Kidney glomerular epithelial cell (primary cell): ENCODE measurements around the gene USP35.
A peak's percentile ranks its signal among the peaks of the same experiment; 100 is the strongest.
"Not testable (repeated sequence)": the region's sequence is repeated elsewhere in the genome, so short reads cannot be mapped to it uniquely, and the experiment has no call there.

ENCODE experiments used
- DNase-seq: peaks from one replicate; lab custom pipeline; 2025; lab: John Stamatoyannopoulos, UW

Gene USP35

DNA sequence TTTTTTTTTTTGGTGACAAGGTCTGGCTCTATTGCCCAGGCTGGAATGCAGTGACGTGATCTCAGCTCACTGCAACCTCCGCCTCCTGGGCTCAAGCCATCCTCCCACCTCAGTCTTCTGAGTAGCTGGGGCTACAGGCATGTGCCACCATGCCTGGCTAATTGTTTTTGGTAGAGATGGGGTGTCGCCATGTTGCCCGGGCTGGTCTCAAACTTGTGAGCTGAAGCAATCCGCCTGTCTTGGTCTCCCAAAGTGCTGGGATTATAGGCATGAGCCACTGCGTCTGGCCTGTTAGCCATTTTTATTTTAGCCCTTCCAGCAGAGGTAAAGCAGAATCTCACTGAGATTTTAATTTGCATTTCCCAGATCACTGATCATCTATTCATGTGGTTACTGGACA is 44.3 kb downstream of the USP35 start:
- DNase-seq, result not testable (repeated sequence)

DNA sequence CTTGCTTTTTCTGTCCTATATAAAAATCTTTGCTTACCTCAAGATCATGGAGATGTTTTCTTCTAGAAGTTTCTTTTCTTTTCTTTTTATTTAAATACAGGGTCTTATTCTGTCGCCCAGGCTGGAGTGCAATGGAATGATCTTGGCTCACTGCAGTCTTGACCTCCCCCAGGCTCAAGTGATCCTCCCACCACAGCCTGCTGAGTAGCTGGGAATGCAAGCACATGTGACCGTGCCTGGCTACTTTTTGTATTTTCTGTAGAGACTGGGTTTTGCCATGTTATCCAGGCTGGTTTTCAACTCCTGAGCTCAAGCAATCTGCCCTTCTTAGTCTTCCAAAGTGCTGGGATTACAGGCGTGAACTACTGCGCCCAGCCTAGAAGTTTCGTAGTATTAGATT is 45.3 kb downstream of the USP35 start:
- no peak for DNase-seq

DNA sequence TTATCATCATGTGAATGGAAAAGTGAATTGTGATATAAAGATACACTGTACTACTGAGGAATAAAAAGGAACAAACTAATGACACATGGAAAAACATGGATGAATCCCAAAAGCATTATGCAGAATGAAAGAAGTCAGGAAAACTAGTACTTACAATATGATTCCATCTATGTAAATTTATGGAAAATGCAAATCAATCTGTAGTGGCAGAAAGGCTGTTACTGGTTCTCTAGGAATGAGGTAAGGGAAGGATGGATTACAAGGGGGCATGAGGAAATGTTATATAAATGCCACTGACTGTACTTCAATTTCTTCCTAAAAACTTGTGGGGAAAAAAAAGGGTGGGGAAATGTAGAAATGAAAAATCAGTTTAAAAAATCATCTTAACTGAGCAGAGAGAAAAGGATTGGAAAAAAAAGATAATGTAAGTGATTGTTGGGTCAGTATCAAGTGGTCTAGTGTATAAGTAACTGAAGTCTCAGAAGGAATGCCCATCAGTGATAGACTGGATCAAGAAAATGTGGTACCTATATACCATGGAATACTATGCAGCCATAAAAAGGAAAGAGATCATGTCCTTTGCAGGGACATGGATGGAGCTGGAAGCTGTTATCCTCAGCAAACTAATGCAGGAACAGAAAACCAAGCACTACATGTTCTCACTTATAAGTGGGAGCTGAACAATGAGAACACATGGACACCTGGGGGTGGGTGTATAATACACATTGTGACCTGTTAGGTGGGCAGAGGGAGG is 48.8 kb downstream of the USP35 start:
- no peak for DNase-seq

DNA sequence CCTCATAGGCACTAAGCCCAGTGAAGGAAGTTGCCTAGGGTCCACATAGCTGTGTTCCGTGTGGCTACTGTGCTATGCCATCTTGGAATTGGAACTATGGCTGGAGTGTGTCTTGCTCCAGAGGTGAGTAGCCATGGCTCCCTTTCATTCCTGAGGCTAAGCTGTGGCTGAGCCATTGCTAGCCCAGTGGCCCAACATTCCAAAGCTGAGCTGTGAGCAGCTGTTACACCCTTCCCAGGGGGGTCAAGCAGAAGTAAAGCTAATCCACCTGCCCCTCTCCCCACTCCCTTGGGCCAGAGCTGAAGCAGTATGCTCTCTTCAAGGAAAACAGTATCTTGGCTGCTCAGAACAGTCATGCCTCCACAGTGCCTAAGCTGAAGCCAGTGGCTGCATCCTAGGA is 51.1 kb downstream of the USP35 start:
- no peak for DNase-seq

DNA sequence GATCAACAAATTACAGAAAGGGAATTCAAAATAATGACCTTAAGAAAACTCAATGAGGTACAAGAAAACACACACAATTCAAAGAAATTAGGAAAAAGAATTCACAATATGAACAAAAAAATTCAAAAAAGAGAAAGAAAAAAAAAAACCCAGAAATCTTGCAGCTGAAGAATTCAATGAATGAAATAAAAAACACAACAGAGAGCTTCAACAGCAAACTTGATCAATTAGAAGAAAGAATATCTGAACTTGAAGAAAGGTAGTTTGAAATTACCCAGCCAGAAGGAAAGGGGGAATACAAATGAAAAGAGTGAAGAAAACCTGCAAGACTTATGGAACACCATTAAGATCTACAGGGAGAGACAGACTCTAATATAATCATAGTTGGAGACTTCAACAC is 52.8 kb downstream of the USP35 start:
- DNase-seq, result no peak

DNA sequence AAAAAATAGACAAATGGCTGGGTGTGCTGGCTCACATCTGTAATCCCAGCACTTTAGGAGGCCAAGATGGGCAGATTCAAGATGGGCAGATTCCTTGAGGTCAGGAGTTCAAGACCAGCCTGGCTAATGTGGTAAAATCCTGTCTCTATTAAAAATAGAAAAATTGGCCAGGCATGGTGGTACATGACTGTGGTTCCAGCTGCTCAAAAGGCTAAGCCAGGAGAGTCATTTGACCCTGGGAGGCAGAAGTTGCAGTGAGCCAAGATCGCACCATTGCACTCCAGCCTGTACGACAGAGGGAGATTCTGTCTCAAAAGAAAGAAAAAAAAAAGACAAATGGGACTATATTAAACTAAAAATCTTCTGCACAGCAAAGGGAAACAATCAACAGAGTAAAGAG is 55.4 kb downstream of the USP35 start:
- no peak for DNase-seq

DNA sequence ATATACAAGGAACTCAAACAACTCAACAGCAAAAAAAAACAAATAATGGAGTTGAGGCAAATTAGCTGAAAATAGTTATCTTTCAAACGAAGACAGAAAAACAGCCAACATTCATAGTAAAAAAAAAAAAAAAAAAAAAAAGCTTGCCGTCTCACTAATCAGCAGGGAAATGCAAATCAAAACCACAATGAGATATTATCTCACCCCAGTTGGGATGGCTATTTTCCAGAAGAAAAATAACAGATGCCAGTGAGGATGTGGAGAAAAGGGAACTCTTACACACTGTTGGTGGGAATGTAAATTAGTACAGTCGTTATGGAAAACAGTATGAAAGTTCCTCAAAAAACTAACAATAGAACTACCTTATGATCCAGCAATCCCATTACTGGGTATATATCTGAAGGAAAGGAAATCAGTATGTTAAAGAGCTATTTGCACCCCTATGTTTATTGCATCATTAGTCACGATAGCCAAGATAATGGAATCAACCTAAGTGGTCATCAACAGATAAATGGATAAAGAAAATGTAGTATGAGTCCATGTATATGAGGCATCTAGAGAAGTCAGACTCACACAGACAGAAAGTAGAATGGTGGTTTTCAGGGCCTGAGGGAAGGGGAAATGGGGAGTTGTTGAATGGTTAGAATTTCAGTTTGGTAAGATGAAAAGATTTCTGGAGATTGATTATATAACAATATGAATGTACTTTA is 56.0 kb downstream of the USP35 start:
- no peak for DNase-seq

DNA sequence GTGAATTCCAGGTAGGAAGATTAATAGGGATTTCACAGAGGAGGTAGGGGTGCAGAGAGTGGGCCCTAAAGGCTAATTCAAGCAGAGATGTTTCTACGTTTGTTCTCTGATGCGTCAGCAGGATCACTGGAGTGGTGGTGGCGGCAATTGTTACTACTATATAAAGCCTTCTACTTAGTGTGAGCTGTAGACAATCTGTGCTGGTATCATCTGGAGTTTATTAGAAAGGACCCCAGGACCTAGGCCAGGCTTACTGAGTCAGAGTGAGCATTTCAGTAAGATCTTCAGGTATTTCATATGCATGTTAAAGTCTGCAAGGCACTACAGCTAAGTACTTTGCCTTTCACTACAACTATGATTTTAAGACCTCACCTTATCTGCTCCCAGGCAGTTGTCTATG is 59.5 kb downstream of the USP35 start:
- DNase-seq, result no peak

DNA sequence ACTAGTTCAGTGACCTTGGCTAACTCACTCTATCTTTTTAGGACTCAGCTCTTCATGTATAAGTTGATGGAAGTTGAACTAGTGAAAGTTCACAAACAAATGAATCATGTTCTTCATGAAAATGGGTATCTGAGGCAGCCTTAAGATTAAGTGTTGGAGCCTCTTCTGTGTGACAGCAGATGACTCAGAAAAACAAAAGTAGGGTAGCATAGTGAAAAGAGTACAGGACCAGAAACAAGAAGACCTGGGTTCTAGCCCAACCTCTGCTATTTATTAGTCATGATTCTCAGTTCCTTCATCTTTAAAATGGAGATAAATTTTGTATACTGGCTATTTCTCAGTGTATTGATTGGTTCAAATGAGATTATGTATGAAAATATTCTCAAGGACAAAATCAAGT is 60.2 kb downstream of the USP35 start:
- no peak for DNase-seq

DNA sequence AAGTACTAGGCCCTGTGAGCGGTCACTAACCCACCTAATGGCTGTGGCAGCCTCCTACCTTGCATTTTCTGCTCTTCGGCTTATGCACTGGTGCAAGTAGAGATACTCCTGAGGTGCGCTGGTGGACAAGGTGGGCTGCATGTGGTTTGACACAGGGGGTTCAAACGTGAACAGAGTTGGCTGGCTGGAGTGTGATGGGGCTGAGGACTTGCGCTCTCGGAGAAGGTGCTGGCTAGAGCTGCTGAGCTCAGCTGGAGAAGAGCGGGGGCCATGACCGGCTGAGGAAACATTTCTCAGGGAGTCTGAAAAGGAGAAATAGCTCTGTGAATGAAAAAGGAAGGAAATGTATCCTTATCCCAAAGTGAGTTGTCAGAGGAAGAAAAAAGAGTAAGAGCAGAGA is 61.4 kb downstream of the USP35 start:
- no peak for DNase-seq

DNA sequence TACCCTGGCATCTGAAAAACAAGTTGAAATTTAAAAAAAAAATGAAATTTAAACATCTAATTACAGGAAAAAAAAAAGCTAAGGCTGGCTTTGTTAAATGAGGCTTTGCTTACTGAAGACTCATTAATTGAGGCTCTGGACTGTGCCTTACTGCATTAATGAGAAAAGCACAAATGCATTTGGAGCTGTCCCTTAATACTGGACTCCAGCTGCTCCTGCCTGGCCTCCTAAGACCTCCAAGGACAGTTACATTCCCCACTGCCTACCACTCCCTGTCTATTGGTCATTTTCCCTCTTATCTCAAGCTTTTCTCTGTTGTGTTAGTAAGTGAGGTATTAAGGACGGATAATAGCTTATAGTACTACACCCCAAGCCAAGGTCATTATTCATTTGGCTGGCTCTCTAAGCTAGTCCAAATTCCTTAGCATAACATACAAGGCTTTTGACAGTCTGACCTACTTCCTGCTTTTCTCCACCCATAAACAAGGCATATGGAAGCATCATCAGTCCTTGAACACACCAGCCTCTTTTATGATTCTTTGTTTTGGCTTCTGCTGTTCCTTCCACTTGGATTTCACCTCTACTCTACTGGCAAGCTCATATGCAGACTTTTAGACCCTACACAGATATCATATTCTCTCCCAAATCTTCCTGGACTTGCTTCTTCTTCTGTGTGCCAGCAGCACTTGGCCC is 62.5 kb downstream of the USP35 start:
- DNase-seq, result no peak

DNA sequence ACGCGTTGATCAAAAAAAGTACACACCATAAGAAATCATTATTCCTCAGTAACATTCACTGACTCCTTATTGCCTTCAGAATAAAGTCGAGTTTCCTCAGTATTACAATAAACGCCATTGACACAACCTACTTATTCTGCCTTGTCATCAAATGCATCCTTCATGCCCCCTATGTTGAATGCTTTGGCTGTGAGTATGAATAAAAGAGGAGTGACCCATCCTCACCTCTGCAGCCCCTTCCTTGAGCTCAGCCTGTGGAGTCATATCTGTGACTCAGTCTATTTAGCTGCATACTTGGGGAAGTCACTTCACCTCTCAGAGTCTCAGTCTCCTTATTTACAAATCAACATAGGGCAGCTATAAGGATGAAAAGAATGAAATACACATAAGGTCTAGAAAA is 65.1 kb downstream of the USP35 start:
- peak; percentile 6 for DNase-seq

DNA sequence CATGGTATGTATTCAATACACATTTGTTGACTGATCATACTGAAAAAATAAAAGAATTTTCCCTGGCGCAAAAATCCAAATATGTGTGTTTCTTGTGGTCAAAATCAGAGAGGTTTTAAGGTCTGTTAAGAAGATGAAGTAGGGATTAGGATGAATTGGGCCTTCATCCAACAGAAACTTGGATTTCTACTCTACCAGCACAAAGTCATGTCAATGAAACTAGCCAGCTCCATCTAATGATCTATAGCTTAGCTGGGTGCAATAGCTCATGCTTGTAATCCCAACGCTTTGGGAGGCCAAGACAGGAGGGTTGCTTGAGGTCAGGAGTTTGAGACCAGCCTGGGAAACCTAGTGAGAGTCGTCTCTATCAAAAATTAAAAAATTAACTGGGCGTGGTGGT is 65.5 kb downstream of the USP35 start:
- DNase-seq, result no peak

DNA sequence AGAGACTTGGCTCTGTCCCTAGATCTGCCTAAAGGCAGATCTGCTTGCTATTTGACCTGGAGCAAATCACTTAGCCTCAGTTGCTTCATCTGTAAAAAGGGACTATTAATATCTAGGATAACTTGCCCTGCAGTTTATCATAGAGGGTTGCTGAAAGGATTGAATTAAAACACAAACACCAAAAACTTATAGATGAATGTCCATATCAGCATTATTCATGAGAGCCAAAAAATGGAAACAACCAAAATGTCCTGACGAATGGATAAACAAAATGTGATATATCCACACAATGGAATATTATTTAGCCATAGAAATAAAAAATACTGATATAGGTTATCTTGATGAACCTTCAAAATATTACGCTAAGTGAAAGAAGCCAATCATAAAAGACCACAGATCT is 67.2 kb downstream of the USP35 start:
- no peak for DNase-seq

DNA sequence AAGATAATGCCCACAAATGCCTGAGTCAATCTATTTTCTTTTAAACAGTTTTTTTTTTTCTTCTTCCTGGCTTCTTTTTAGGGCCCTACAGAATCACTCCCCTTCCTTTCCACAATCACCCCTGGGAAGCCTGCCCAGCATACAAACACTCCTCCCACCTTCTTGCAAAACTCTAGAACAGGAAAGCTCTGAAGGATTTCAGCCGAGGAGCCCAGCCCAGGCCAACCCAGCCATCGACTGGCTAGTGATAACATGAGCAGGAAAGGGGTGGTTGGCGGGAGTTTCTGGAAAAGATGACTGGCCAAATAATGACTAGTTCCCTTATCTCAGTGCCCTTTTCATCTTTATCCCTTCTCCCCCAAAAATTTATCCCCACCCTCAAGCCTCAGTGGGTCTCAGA is 68.2 kb downstream of the USP35 start:
- peak; percentile 37 for DNase-seq

DNA sequence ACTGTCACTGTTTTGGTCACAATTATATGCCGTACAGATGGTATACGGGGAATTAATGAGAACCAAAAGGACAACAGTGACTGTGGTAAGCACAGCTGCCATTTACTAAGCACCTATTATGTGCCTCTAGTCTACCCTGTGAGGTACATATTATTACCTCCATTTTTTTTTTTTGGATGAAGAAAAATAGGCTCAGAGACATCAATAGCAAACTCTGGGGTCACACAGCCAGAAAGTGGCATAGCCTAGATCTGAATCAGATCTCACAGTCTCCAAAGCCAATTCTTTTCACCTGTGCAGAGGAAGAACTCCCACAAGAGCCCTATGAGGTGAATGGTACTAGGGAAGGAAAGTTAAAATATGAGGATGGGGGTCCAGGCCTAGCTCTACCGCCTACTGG is 68.9 kb downstream of the USP35 start:
- DNase-seq, result no peak

DNA sequence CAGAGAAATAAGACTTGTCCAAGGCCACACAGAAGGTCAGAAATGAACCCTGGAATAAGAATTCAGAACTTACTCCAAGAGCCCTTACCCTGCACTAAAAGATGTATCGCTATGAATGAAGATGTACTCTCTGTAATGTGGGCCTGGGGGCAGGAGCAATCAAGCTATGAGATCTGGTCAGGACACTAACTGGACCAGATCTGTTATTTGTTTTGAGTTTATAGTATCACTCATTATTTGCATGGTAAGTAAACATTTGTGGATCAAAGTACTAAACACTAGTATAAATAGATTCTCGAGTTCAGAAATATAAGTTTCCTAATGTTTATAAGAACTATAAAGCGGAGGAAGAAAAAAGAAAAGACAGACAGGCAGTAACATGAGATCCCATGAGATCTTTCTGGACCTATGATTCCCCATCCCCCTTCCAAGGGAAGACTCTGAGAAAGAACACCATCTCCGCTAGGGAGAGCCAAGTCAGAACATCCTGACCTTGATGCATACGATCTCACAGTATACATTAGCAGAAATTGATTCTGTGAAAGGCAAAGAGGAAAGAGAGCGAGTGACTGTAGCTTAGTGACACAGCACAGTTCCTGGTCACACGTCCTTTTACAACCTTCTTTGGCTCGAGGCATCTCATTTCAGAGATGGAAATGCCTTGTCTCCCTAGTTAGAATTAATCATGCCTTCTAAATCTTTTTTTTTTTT is 71.2 kb downstream of the USP35 start:
- DNase-seq, result no peak

DNA sequence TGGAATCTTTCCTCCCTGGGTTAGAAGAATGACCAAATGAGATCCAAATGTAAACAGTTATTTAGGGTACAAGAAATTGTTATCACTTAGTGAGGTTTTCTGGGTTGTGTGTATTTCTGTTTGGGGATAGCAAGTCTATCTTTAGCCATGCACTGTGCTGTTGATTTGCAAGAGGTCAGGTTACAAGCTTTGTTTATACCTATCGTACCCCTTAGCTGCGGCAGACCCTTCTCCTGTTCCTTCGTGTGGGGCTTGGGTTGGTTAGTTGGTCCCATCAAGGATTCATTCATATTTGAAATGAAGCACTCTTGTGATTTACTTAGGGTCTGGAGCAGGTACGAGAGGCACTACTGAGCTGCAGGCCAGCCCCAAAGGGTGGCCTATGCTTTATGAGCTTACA is 72.6 kb downstream of the USP35 start:
- DNase-seq, result no peak

DNA sequence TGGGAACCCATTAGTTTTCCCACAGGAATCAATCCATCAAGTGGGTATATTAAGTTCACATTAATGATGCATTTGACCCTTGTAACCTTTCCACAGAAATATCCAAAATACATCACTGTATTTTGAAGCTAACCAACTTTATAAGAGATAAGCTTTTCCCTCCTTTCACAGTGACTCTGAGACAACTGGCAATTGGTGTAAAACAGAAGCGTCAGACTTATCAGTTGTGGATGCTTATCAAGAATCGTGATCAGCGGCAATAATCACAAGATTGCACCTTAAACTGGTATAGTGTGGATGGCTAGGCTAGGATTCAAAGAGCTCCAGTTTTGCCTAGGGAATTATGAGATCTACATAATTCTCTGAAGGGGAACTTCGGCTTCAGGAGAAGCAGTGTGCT is 73.1 kb downstream of the USP35 start:
- DNase-seq, result no peak

DNA sequence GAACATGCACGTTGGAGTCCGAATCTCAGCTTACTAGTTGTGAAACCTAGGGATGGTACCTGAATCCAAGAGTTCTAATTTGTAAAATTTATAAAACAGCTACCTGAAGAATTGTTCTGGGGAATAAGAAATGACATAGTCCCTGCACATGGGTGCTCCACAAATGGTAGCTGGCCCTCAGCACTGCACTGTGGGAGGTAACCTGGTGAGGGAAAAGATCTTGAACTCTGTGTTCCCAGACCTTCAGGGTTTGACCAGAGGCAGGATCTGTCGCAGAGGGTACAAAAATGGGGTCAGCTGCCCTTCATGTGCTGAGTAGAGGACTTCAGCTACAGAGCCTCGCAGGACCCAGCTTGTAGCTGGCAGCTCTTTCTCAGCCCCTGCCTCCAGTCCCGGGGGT is 73.5 kb downstream of the USP35 start:
- no peak for DNase-seq

DNA sequence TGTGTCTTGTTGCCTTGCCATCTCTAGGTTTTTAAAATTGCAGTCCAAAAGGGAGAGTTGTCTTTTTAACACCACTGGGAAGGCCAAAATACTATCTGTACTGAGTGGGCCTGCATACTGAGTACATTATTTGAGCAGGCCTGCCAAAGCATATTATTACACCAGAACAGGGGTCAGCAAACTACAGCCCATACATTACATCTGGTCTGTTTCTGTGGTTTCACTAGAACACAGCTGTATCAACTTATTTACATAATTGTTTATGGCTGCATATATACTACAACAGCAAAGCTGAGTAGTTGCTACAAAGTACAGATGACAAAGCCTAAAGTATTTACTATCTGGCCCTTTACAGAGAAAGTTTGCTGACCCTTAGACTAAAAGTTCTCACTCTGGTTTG is 74.0 kb downstream of the USP35 start:
- DNase-seq, result no peak
